Kidney (tissue), 14 donors: ENCODE data around the gene ITPK1. TPM values are rescaled to one million over a fixed set of nuclear protein-coding genes. Genes with fewer than 3 reads are reported as not detected.

Experiments used
- DNase-seq, 5 donors: peaks; one replicate each; pipeline ENCODE4 v3.0.0-alpha.2; 2013 to 2020
- FAIRE-seq: peaks from 2 replicates; lab custom pipeline; 2012; peaks lifted over from hg19 to GRCh38; lab: Jason Lieb, UNC
- H3K27ac ChIP-seq, 2 donors: one replicate each; pipeline ENCODE4 v1.7.0; 2013; ENCODE audit warnings: low read depth in 2 of 2, low read length in 2 of 2, inconsistent platforms in 1 of 2
- H3K27me3 ChIP-seq: one replicate; pipeline ENCODE4 v1.7.1; 2013; ENCODE audit warnings: low read length, inconsistent platforms; ENCODE audit not compliant: control insufficient read depth, insufficient read depth
- H3K36me3 ChIP-seq, 3 donors: one replicate each; pipeline versions ENCODE4 v1.7.0 to v1.7.1; 2013; ENCODE audit warnings: low read length in 3 of 3, control low read depth in 1 of 3, inconsistent platforms in 1 of 3; ENCODE audit not compliant: insufficient read depth in 3 of 3, control insufficient read depth in 2 of 3
- H3K4me1 ChIP-seq, 3 donors: one replicate each; pipeline versions ENCODE4 v1.7.0 to v1.7.1; 2013; ENCODE audit warnings: low read length in 3 of 3, inconsistent platforms in 1 of 3, low read depth in 1 of 3; ENCODE audit not compliant: control insufficient read depth in 2 of 3, insufficient read depth in 2 of 3
- H3K4me3 ChIP-seq, 3 donors: one replicate each; pipeline versions ENCODE4 v1.7.0 to v1.8.1; 2013; ENCODE audit warnings: low read length in 3 of 3, control low read depth in 1 of 3, inconsistent platforms in 1 of 3
- H3K9ac ChIP-seq, 3 donors: one replicate each; pipeline versions ENCODE4 v1.7.0 to v1.7.1; 2013; ENCODE audit warnings: low read length in 3 of 3, control low read depth in 1 of 3, inconsistent platforms in 1 of 3
- H3K9me3 ChIP-seq, 3 donors: one replicate each; pipeline versions ENCODE4 v1.7.0 to v1.7.1; 2013; ENCODE audit warnings: low read length in 3 of 3, control low read depth in 1 of 3, inconsistent platforms in 1 of 3; ENCODE audit not compliant: control insufficient read depth in 2 of 3, insufficient read depth in 1 of 3
- intact Hi-C: fragments of 100-400 bp; cut with DNase I; formaldehyde crosslinking; loops from one replicate; pipeline ENCODE4 v1.11.1; 2022
- polyA plus RNA-seq: library from polyadenylated mRNA; stranded (reverse); fragments of 350-450 nt; fragmentation: Illumina TruSeq; extraction: RNeasy Lipid Tissue Mini Kit (QIAGEN cat#74804); gene quantifications from one replicate; pipeline ENCODE4 v1.2.3, GENCODE V29; 2014; ENCODE audit warnings: low read depth, low replicate concordance; ENCODE audit not compliant: insufficient read depth
- total RNA-seq: library from RNA; stranded (reverse); fragmentation: NEBNext Ultra II Directional; extraction: Animal tissue kit (Norgen Biotek cat#: 25700); gene quantifications from one replicate; pipeline ENCODE4 v1.2.1, GENCODE V29; 2021
- TF ChIP-seq, protein P1 (sequence below): IDR thresholded peaks from 3 replicates; pipeline ENCODE4 v1.5.1; 2012; ENCODE audit warnings: mild to moderate bottlenecking, moderate library complexity, borderline replicate concordance; ENCODE audit not compliant: insufficient read depth; ENCODE audit errors: extremely low read depth
- donor health status: control.
- donor health status: control.
- donor health status: control.
- donor health status: control.
- donor health status: control.
- donor health status: DM: yes; HTN: yes; CAD: no.
- donor health status: Normal renal cell carcinoma (clear cell type).

Gene ITPK1
- total and polyA plus RNA-seq, 2 donors from 2014 or later, result 43.6 to 92.0 TPM

DNA sequence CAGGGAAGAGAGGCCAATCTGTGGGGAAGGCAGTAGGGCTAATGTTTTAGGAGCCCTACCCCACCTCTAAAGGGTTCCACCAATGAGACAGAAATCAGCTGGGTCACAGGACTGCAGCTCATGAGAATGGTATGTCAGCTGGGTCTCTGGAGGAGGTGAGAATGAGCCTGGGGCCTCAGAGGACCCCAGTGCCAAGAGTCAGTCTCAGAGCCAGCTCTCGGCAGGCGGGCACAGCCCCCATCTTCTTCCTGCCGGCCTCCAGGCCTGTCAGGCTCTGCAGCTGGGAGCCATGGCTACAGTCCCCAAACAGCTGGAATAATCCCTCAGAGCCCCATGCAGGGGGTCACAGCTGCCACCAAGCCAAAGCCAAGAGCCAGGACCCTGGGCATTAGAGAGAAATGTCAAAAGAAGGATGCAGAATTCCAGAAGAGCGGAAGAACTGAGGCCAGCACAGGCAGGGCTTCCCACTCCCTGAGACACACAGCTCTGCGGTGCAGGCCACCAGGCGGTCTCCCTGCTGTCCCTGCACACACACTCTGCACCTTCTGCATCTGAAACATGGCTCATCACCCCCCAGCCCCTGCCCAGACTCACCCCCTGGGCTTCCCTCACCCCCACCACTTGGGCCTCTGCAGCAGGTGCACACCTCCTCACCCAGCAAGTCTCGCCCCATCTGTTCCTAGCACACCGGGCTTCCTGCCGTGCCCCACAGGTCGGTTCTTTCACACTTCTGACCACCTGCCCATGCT, 26.0 kb downstream of the ITPK1 start:
- DNase-seq (peak in 1 of 5 donors; percentile 57), FAIRE-seq (no peak)
- no peaks in the 10 kb centered on the region for H3K27me3 ChIP-seq
- no peaks in the 10 kb centered on the region for H3K9me3 ChIP-seq
- peaks cover 0 to 32% (median 18%) of the 10 kb centered on the region in 3 donors for H3K4me1 ChIP-seq
- no peak overlapping the region for H3K9ac ChIP-seq
- intact Hi-C loops, result no loop called here
- H3K27ac ChIP-seq, result no peak overlapping the region
- no peak overlapping the region for H3K4me3 ChIP-seq
- TF ChIP-seq, protein P1, sequence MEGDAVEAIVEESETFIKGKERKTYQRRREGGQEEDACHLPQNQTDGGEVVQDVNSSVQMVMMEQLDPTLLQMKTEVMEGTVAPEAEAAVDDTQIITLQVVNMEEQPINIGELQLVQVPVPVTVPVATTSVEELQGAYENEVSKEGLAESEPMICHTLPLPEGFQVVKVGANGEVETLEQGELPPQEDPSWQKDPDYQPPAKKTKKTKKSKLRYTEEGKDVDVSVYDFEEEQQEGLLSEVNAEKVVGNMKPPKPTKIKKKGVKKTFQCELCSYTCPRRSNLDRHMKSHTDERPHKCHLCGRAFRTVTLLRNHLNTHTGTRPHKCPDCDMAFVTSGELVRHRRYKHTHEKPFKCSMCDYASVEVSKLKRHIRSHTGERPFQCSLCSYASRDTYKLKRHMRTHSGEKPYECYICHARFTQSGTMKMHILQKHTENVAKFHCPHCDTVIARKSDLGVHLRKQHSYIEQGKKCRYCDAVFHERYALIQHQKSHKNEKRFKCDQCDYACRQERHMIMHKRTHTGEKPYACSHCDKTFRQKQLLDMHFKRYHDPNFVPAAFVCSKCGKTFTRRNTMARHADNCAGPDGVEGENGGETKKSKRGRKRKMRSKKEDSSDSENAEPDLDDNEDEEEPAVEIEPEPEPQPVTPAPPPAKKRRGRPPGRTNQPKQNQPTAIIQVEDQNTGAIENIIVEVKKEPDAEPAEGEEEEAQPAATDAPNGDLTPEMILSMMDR, result no peak
- no peaks in the 10 kb centered on the region for H3K36me3 ChIP-seq

DNA sequence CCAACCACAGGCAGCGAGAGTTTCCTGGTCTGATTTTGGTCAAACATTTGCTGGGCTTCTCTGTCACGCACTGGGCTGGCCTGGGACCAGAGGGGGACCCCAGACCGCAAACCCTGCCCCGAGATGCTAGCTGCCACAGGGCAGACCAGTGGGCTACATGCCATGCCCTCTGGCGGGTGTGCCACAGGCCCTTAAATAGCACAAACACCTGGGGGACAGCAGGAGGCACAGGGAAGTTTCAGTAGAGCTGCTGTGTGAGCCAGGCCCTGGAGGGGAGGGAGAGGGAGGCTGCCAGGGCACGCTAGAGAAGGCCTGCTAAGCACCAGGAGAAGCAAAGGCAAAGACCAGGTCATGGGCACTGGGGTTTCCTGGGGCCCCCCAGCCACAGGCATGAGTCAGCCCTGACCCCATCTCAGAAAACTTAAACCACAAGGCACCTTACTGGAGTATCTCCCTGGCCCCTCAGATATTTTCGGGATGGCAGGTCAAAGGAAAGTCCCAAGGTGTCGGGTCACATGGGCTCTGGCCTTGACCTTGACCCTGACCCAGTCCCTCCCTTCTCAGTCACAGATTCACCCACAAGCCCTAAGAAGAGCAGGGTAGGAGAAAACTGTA, 29.2 kb downstream of the ITPK1 start:
- Histone ChIP-seq H3K9me3 (no peaks in the 10 kb centered on the region), H3K9ac (peak overlapping the region in 1 of 3 donors; percentile 35), H3K36me3 (no peaks in the 10 kb centered on the region), H3K4me1 (peaks cover 0 to 31% (median 23%) of the 10 kb centered on the region in 3 donors), H3K27ac (peak overlapping the region; percentile 73 to 74), H3K27me3 (no peaks in the 10 kb centered on the region), H3K4me3 (no peak overlapping the region)
- intact Hi-C loops, result no loop called here
- TF ChIP-seq, protein P1, result no peak
- FAIRE-seq, result no peak
- peak in 1 of 5 donors; percentile 73 for DNase-seq

DNA sequence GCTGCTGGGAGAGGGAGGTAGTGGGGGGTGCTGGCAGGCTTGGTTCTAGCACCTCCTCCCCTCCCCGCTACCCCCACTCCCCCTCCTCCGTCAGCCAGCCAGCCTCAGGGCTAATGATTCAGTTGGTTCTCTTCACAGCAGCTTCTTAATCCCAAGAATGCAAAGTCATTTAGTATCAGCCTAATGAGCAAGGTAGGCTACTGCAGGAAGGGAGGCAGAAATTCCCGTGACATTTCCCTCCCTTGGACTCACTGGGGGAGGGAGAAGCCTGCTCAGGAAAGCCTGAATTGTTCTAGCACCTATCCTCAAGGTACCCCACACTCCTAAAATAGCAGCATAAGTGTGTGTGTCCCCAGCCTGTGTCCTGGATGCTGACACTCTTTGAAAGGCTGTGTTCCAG, 29.8 kb downstream of the ITPK1 start:
- FAIRE-seq, result no peak
- Histone ChIP-seq H3K27ac (peak overlapping the region; percentile 73 to 74), H3K4me1 (peaks cover 0 to 28% (median 23%) of the 10 kb centered on the region in 3 donors), H3K9ac (no peak overlapping the region), H3K27me3 (no peaks in the 10 kb centered on the region), H3K36me3 (no peaks in the 10 kb centered on the region), H3K4me3 (no peak overlapping the region), H3K9me3 (no peaks in the 10 kb centered on the region)
- TF ChIP-seq, protein P1, result no peak
- peak in 4 of 5 donors; percentile 55 to 73 (median 62) for DNase-seq
- intact Hi-C loops, result no loop called here
